H1 (cell line): ENCODE data around the gene KRT72. TPM values are rescaled to one million over a fixed set of nuclear protein-coding genes. Genes with fewer than 3 reads are reported as not detected.

Source experiments
- MAFK ChIP-seq: IDR thresholded peaks from 2 replicates; pipeline ENCODE4 v1.6.1; 2012; ENCODE audit warnings: low read depth, mild to moderate bottlenecking, improper control_type of control experiment, low read length
- SIX5 ChIP-seq: IDR thresholded peaks from 2 replicates; pipeline ENCODE4 v1.6.1; 2011; ENCODE audit warnings: mild to moderate bottlenecking, low read depth, low read length
- polyA plus RNA-seq, 7 experiments: library from polyadenylated mRNA; depleted of rRNA in 3 of 7; stranded (reverse) in 5 of 7; unstranded in 2 of 7; fragments of >200 nt in 5 of 7; fragments of 200-250 nt in 2 of 7; gene quantifications; 1 replicate in 5 of 7; 2 replicates in 1 of 7; 4 replicates in 1 of 7; pipeline versions ENCODE4 v1.2.1 to v1.2.3, GENCODE V29; 2011 to 2013; ENCODE audit warnings: missing spikeins in 2 of 7, mixed read lengths in 2 of 7
- total RNA-seq: library from RNA; stranded (reverse); fragmentation: NEBNext Ultra II Directional; extraction: Animal tissue kit (Norgen Biotek cat#: 25700); gene quantifications from 2 replicates; pipeline ENCODE4 v1.2.1, GENCODE V29; 2021

Gene KRT72
- total and polyA plus RNA-seq, 2 of the 8 experiments (the other 6 are each of a cell fraction or from before 2014, with no cell fraction given) = not detected

DNA sequence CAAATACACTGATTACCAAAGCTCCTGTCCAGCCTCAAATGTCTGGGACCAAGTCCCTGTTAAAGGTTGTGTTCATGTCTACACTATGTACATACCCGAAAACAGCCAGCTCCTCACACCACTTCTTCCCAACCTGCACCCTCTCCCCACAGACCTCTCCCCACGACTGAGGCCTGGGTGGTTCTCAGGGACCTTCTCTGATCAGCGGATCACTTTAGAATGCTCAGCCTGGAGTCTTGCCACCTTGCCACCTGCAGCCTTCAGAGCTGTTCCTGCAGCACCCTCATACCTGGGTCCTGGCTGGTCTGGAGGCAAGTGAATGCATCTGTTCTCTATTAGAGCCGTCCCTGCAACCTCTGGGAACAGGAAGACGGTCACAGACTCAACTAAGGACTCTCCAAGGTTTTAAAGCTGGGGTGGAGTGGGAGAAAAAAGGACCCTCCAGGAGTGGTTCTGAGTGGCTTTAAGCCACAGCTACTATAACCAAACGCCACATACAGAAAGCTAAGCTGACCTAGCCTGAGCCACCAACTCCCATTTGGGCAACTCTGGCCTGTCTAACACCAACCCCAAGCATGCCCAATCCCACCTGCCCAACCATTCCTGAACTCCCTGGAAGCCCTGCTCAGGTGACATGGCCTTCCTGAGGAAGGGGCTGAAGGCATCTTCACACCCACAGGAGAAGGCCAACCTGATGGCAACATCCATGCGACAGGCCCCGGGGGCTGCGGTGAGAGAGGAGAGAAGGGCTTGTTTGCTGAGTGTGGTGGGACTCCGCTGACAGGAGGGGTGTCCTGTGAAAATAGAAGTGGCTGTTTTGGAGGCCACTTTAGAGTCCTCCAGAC, 42.2 kb upstream of the KRT72 start (continued):
- TF ChIP-seq SIX5 = no peak
- TF ChIP-seq MAFK = no peak
- TF ChIP-seq, all 59 proteins: peak for 0
